Breast epithelium (tissue), 4 donors: ENCODE data around the gene PCNX2. TPM values are rescaled to one million over a fixed set of nuclear protein-coding genes. Genes with fewer than 3 reads are reported as not detected.

Experiments
- DNase-seq, 2 donors: peaks; one replicate each; pipeline ENCODE4 v3.0.0-alpha.2; 2019; ENCODE audit warnings: low spot score in 2 of 2
- H3K27ac ChIP-seq, 2 donors: fragments of 200-600 bp; sonication (generic) in 1 of 2; one replicate each; pipeline ENCODE4 v1.5.1; 2016 to 2019; ENCODE audit warnings: mild to moderate bottlenecking in 1 of 2
- H3K27me3 ChIP-seq, 2 donors: fragments of 200-600 bp; sonication (generic) in 1 of 2; one replicate each; pipeline versions ENCODE4 v1.5.1 to v1.6.0; 2017 to 2019; ENCODE audit warnings: control low read depth in 1 of 2, mild to moderate bottlenecking in 1 of 2
- H3K36me3 ChIP-seq: fragments of 200-600 bp; one replicate; pipeline ENCODE4 v1.5.1; 2019
- H3K4me1 ChIP-seq, 2 donors: fragments of 200-600 bp; sonication (generic); one replicate each; pipeline ENCODE4 v1.5.1; 2016 to 2019; ENCODE audit warnings: control low read depth in 1 of 2
- H3K4me3 ChIP-seq, 3 donors: fragments of 200-600 bp; sonication (generic); 1 replicate in 2 of 3; 2 replicates in 1 of 3; pipeline ENCODE4 v1.5.1; 2016 to 2019; ENCODE audit warnings: mild to moderate bottlenecking in 3 of 3, moderate library complexity in 2 of 3
- H3K9me3 ChIP-seq, 2 donors: fragments of 200-600 bp; sonication (generic) in 1 of 2; one replicate each; pipeline ENCODE4 v1.5.1; 2016 to 2019; ENCODE audit warnings: control low read depth in 1 of 2
- CTCF ChIP-seq, 3 donors: fragments of 450-650 bp; IDR thresholded peaks; one replicate each; pipeline ENCODE4 v1.5.1; 2016 to 2017; ENCODE audit warnings: antibody characterized with exemption in 3 of 3, mild to moderate bottlenecking in 3 of 3, moderate library complexity in 3 of 3
- POLR2A ChIP-seq: fragments of 450-650 bp; IDR thresholded peaks from one replicate; pipeline ENCODE4 v1.6.1; 2016; ENCODE audit warnings: antibody characterized with exemption, mild to moderate bottlenecking, moderate library complexity
- POLR2AphosphoS5 ChIP-seq, 3 donors: sonication (generic); formaldehyde crosslinking; IDR thresholded peaks; one replicate each; pipeline ENCODE4 v1.6.1; 2017; ENCODE audit warnings: antibody characterized with exemption in 3 of 3
- intact Hi-C: fragments of 100-400 bp; cut with DNase I; formaldehyde crosslinking; loops from one replicate; pipeline ENCODE4 v1.15.1; 2023; ENCODE audit warnings: low total_unique reads
- total RNA-seq, 3 donors: library from RNA; depleted of rRNA; stranded (reverse); fragments of >200 nt; gene quantifications; one replicate each; pipeline ENCODE4 v1.1.0, GENCODE V29; 2016

PCNX2 gene
- total RNA-seq, 3 donors from 2014 or later = 18.7 to 32.6 (median 26.2) TPM

- Histone ChIP-seq H3K27ac (no peak overlapping the region), H3K36me3 (no peaks in the 10 kb centered on the region), H3K27me3 (no peaks in the 10 kb centered on the region), H3K4me1 (no peaks in the 10 kb centered on the region), H3K9me3 (no peaks in the 10 kb centered on the region), H3K4me3 (no peak overlapping the region)
- no peak for DNase-seq
- intact Hi-C loops = no loop called here
- no peak for TF ChIP-seq CTCF (IDR thresholded peaks at IDR 0.05)
- TF ChIP-seq POLR2A = no peak
- no peak for TF ChIP-seq POLR2AphosphoS5 (IDR thresholded peaks at IDR 0.05)
These were observed 237.7 kb downstream of the PCNX2 start for GRCh38 chr1:233057836-233058235.

GRCh38 chr1:233055879-233056641 is 239.5 kb downstream of the PCNX2 start:
- no peaks in the 10 kb centered on the region for H3K27me3 ChIP-seq
- peaks cover 0 to 6% of the 10 kb centered on the region in 2 donors for H3K9me3 ChIP-seq
- no peaks in the 10 kb centered on the region for H3K36me3 ChIP-seq
- no peaks in the 10 kb centered on the region for H3K4me1 ChIP-seq
- H3K4me3 ChIP-seq = no peak overlapping the region
- no peak overlapping the region for H3K27ac ChIP-seq
- no peak for DNase-seq
- intact Hi-C loops = no loop called here
- TF ChIP-seq POLR2AphosphoS5 (IDR thresholded peaks at IDR 0.05) = no peak
- TF ChIP-seq POLR2A = no peak
- TF ChIP-seq CTCF (IDR thresholded peaks at IDR 0.05) = no peak

GRCh38 chr1:233045588-233045987 is 249.9 kb downstream of the PCNX2 start:
- H3K27ac ChIP-seq = no peak overlapping the region
- no peak overlapping the region for H3K4me3 ChIP-seq
- intact Hi-C loops = no loop called here
- no peaks in the 10 kb centered on the region for H3K36me3 ChIP-seq
- H3K9me3 ChIP-seq = no peaks in the 10 kb centered on the region
- no peaks in the 10 kb centered on the region for H3K4me1 ChIP-seq
- no peak for DNase-seq
- H3K27me3 ChIP-seq = no peaks in the 10 kb centered on the region
- TF ChIP-seq POLR2AphosphoS5 (IDR thresholded peaks at IDR 0.05) (no peak), CTCF (IDR thresholded peaks at IDR 0.05) (no peak), POLR2A (no peak)

GRCh38 chr1:233042834-233043233 is 252.7 kb downstream of the PCNX2 start:
- Histone ChIP-seq H3K4me1 (no peaks in the 10 kb centered on the region), H3K36me3 (no peaks in the 10 kb centered on the region), H3K27ac (no peak overlapping the region), H3K9me3 (no peaks in the 10 kb centered on the region), H3K27me3 (no peaks in the 10 kb centered on the region), H3K4me3 (no peak overlapping the region)
- TF ChIP-seq CTCF (IDR thresholded peaks at IDR 0.05) (no peak), POLR2AphosphoS5 (IDR thresholded peaks at IDR 0.05) (no peak), POLR2A (no peak)
- intact Hi-C loops = no loop called here
- no peak for DNase-seq

GRCh38 chr1:233040494-233040893 is 255.0 kb downstream of the PCNX2 start:
- Histone ChIP-seq H3K27ac (no peak overlapping the region), H3K4me1 (no peaks in the 10 kb centered on the region), H3K4me3 (no peak overlapping the region), H3K9me3 (no peaks in the 10 kb centered on the region), H3K27me3 (no peaks in the 10 kb centered on the region), H3K36me3 (no peaks in the 10 kb centered on the region)
- intact Hi-C loops = no loop called here
- TF ChIP-seq POLR2AphosphoS5 (IDR thresholded peaks at IDR 0.05) (no peak), CTCF (IDR thresholded peaks at IDR 0.05) (no peak), POLR2A (no peak)
- no peak for DNase-seq
